ENCODE measurements around the gene SLC48A1. TPM values are rescaled to one million over a fixed set of nuclear protein-coding genes. Genes with fewer than 3 reads are reported as not detected.

Gene SLC48A1
- polyA plus RNA-seq, 1 of the 3 experiments (the other 2 are of a cell fraction), result 7.3 TPM

DNA sequence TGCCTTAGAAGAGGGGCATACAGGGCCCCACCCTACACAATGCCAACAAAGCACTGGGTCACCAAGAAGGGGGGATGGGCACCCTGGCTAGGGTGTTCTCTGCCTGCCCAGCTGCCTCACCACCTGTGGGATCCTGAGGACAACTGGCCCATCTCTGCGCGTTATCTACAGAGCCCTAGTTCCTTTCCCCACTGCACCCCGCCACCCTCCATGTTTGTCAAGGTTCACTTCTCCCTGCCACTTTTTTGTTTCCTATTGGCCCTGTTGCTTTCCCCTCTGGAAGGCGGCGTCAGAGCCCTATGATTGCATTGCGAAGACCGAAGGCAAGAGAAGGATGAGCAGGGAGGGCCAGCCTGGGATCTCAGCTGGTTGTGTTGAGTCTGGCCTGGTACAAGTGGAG, 1.6 kb downstream of the SLC48A1 start (continued):
- TF ChIP-seq GATA2 (CRISPR knock-in tag; IDR thresholded peaks at IDR 0.05) (no peak), RFX5 (IDR thresholded peaks at IDR 0.05; ENCODE audit: low read length) (no peak), TAF1 (IDR thresholded peaks at IDR 0.05; ENCODE audit: borderline replicate concordance, low read depth, low read length) (no peak)

- H3K79me2 ChIP-seq (ENCODE audit: insufficient read depth), result no peaks in the 10 kb centered on the region
- no peaks in the 10 kb centered on the region for H3K9me2 ChIP-seq
Measured at GRCh38 chr12:47775100-47775911, 2.3 kb downstream of the SLC48A1 start.

DNA sequence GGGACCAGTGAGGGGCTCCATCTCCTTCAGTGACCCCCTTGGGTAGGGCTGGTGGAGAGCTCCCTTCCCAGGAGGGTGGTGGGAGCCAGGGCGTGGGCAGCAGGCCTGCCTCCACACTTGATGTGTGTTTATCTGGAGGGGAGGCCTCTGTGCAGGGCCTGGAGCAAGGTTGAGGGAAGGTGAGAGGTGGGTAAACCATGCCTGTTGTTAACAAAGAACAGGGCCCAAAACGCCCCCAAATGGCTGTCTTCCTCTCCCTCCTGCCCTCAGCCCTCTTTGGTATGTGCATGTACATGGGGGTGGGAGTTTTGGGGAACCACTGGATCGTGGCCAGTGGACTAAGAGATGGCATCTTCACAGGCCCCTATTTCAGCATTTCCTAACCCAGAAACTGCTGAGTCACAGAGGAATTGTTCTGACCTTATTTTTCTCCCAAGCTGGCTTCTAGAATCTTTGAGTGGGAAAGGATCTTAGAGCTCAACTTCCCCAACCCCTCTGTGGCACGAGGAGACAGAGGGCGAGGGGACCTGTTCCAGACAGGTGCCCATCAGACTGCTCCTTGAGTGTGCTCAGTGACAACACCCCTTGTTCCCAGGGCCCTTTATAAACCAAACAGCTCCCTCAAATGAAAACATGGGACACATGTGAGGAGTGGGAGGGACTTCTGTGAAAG, 3.6 kb downstream of the SLC48A1 start:
- CTCF ChIA-PET, result interaction anchor here (0.7 to 22.9 kb wide), 9 partner anchors 8 to 187 kb away, joined by 3 to 1294 read pairs (median 10); partner anchors contain the start of genes ENDOU, RAPGEF3, RPAP3 and TMEM106C
- no peak overlapping the region for H3K4me3 ChIP-seq (ENCODE audit: low read depth in 2 of 2, low read length in 1 of 2)
- H3K4me2 ChIP-seq, result no peak overlapping the region
- 73% methylated on average over 5 of the region's 5 CpGs for WGBS (ENCODE audit: low lambda C conversion rate)
- H3K27ac ChIP-seq (ENCODE audit: low read depth in 2 of 2, low read length in 1 of 2), result peak overlapping the region in 1 of 2 experiments; percentile 79; a peak in 2 of 4 replicates
- H3K27me3 ChIP-seq (ENCODE audit: insufficient read depth), result no peaks in the 10 kb centered on the region
- H2AFZ ChIP-seq (ENCODE audit: low read depth), result no peak overlapping the region
- TF ChIP-seq FOXJ3 (CRISPR knock-in tag; IDR thresholded peaks at IDR 0.05) (no peak), ZBTB33 (IDR thresholded peaks at IDR 0.05; ENCODE audit: borderline replicate concordance, low read depth) (no peak), SMC3 (IDR thresholded peaks at IDR 0.05; ENCODE audit: low read depth, low read length) (no peak), ELF1 (IDR thresholded peaks at IDR 0.05) (no peak), REST (IDR thresholded peaks at IDR 0.05; ENCODE audit: low read depth, low read length) (no peak), MXI1 (IDR thresholded peaks at IDR 0.05; ENCODE audit: low read depth, low read length) (no peak), MAX (IDR thresholded peaks at IDR 0.05; ENCODE audit: low read depth) (no peak), GABPA (IDR thresholded peaks at IDR 0.05; ENCODE audit: low read depth) (no peak), NFIC (IDR thresholded peaks at IDR 0.05; ENCODE audit: borderline replicate concordance) (no peak)
- H3K4me1 ChIP-seq (ENCODE audit: control insufficient read depth in 1 of 2, insufficient read depth in 2 of 2, low read depth in 1 of 2, low read length in 1 of 2), result peaks cover 18 to 50% of the 10 kb centered on the region in 2 experiments; a peak in 3 of 4 replicates
- H3K9ac ChIP-seq, result no peak overlapping the region
- no peaks in the 10 kb centered on the region for H3K79me2 ChIP-seq (ENCODE audit: insufficient read depth)
- POLR2A ChIA-PET, result interaction anchor here (1.1 kb wide), 2 partner anchors 12 to 36 kb away, joined by 3 read pairs; no protein-coding TSS in a partner anchor
- no peaks in the 10 kb centered on the region for H3K9me3 ChIP-seq
- H3K36me3 ChIP-seq (replicated peaks in 1 of 2; ENCODE audit: control insufficient read depth in 1 of 2, insufficient read depth in 2 of 2, low read length in 1 of 2), result no peaks in the 10 kb centered on the region
- H4K20me1 ChIP-seq (ENCODE audit: insufficient read depth), result no peaks in the 10 kb centered on the region
- H3K9me2 ChIP-seq, result no peaks in the 10 kb centered on the region
- peaks cover 23% of the 10 kb centered on the region for H3F3A ChIP-seq (replicated peaks; ENCODE audit: insufficient read depth)
- no peak for DNase-seq

More at GRCh38 chr12:47775100-47775911, 2.3 kb downstream of the SLC48A1 start:
- Histone ChIP-seq H3K4me1 (ENCODE audit: control insufficient read depth in 1 of 2, insufficient read depth in 2 of 2, low read depth in 1 of 2, low read length in 1 of 2) (peaks cover 18 to 50% of the 10 kb centered on the region in 2 experiments; a peak in 3 of 4 replicates), H2AFZ (ENCODE audit: low read depth) (no peak overlapping the region), H3F3A (replicated peaks; ENCODE audit: insufficient read depth) (peaks cover 17% of the 10 kb centered on the region), H4K20me1 (ENCODE audit: insufficient read depth) (no peaks in the 10 kb centered on the region), H3K9ac (no peak overlapping the region), H3K9me3 (no peaks in the 10 kb centered on the region), H3K27ac (ENCODE audit: low read depth in 2 of 2, low read length in 1 of 2) (no peak overlapping the region; a peak in 1 of 4 replicates), H3K4me2 (no peak overlapping the region), H3K4me3 (ENCODE audit: low read depth in 2 of 2, low read length in 1 of 2) (no peak overlapping the region), H3K27me3 (ENCODE audit: insufficient read depth) (no peaks in the 10 kb centered on the region), H3K36me3 (replicated peaks in 1 of 2; ENCODE audit: control insufficient read depth in 1 of 2, insufficient read depth in 2 of 2, low read length in 1 of 2) (no peaks in the 10 kb centered on the region)
- no peak for DNase-seq
- POLR2A ChIA-PET, result no interaction called here
- CTCF ChIA-PET, result interaction anchor here (0.6 to 22.9 kb wide), 8 partner anchors 7 to 422 kb away, joined by 3 to 1294 read pairs (median 48); partner anchors contain the start of genes ENDOU, RAPGEF3 and RPAP3
- TF ChIP-seq RXRA (IDR thresholded peaks at IDR 0.05; ENCODE audit: borderline replicate concordance, low read depth), result no peak
- 98% methylated on average over 8 of the region's 10 CpGs for whole genome bisulfite sequencing (ENCODE audit: low lambda C conversion rate)

Measured in SK-N-SH (cell line).